K562 (cell line): ENCODE data around the gene HSPE1. TPM values are rescaled to one million over a fixed set of nuclear protein-coding genes. Genes with fewer than 3 reads are reported as not detected.

ENCODE experiments used
- BACH1 ChIP-seq: fragments of 200-800 bp; sonication (Bioruptor generic); IDR thresholded peaks from 2 replicates; pipeline ENCODE4 v1.6.1; 2016; ENCODE audit warnings: missing genetic modification characterization, missing compliant biosample characterization
- CSDE1 ChIP-seq, 2 experiments: fragments of 450-650 bp; IDR thresholded peaks; 2 replicates each; pipeline ENCODE4 v1.6.1; 2016; ENCODE audit warnings: mild to moderate bottlenecking in 1 of 2
- GTF2F1 ChIP-seq: IDR thresholded peaks from 2 replicates; pipeline ENCODE4 v1.6.1; 2011; ENCODE audit warnings: low read depth, low read length, improper control_type of control experiment
- KDM2B ChIP-seq: fragments of 250-450 bp; sonication (Bioruptor Pico); IDR thresholded peaks from 2 replicates; pipeline ENCODE4 v1.8.0; 2021; ENCODE audit warnings: mild to moderate bottlenecking, moderate library complexity
- NR4A1 ChIP-seq, 2 experiments: fragments of 250-450 bp in 1 of 2; fragments of 450-650 bp in 1 of 2; sonication (Bioruptor Pico) in 1 of 2; IDR thresholded peaks; 2 replicates each; pipeline versions ENCODE4 v1.4.0 to v1.6.1; 2016 to 2020; ENCODE audit warnings: mild to moderate bottlenecking in 2 of 2, missing compliant biosample characterization in 1 of 2, missing genetic modification characterization in 1 of 2, moderate library complexity in 1 of 2
- PHF21A ChIP-seq: fragments of 450-650 bp; IDR thresholded peaks from 2 replicates; pipeline ENCODE4 v1.6.1; 2017; ENCODE audit warnings: low read depth, borderline replicate concordance
- RAD21 ChIP-seq, 2 experiments: fragments of 250-450 bp in 1 of 2; fragments of 450-650 bp in 1 of 2; sonication (Bioruptor Pico) in 1 of 2; formaldehyde crosslinking in 1 of 2; IDR thresholded peaks in 1 of 2; conservative IDR thresholded peaks in 1 of 2; 2 replicates each; pipeline versions ENCODE4 v1.4.0 to v1.8.0; 2020 to 2022; ENCODE audit warnings: mild to moderate bottlenecking in 2 of 2, moderate library complexity in 1 of 2
- SRF ChIP-seq, 2 experiments: fragments of 250-450, 450-650 bp in 1 of 2; sonication (Bioruptor Pico) in 1 of 2; sonication (generic) in 1 of 2; formaldehyde crosslinking; IDR thresholded peaks; 2 replicates each; pipeline versions ENCODE4 v1.5.0 to v1.5.1; 2020 to 2022; ENCODE audit warnings: mild to moderate bottlenecking in 1 of 2, missing genetic modification reagents in 1 of 2
- THRAP3 ChIP-seq: fragments of 450-650 bp; IDR thresholded peaks from 2 replicates; pipeline ENCODE4 v1.6.1; 2016; ENCODE audit warnings: mild to moderate bottlenecking, inconsistent platforms, borderline replicate concordance
- ZC3H11A ChIP-seq: IDR thresholded peaks from 2 replicates; pipeline ENCODE4 v1.6.1; 2012; ENCODE audit warnings: low read depth, low read length, improper control_type of control experiment
- ZNF174 ChIP-seq: fragments of 250-450 bp; sonication (Bioruptor Pico); IDR thresholded peaks from 2 replicates; pipeline ENCODE4 v1.4.0; 2020; ENCODE audit warnings: mild to moderate bottlenecking
- ZNF175 ChIP-seq: fragments of 200-800 bp; sonication (Bioruptor generic); IDR thresholded peaks from 2 replicates; pipeline ENCODE4 v1.6.1; 2016; ENCODE audit warnings: low read depth, mild to moderate bottlenecking, missing genetic modification characterization, missing compliant biosample characterization
- ZNF232 ChIP-seq: sonication (generic); formaldehyde crosslinking; IDR thresholded peaks from 2 replicates; pipeline ENCODE4 v1.8.0; 2022; ENCODE audit warnings: mild to moderate bottlenecking, missing genetic modification reagents
- ZNF507 ChIP-seq: conservative IDR thresholded peaks from 2 replicates; pipeline ENCODE4 v1.6.1; 2017; ENCODE audit warnings: missing genetic modification characterization, missing compliant biosample characterization
- polyA plus RNA-seq, 8 experiments: library from polyadenylated mRNA; depleted of rRNA in 4 of 8; stranded (reverse) in 5 of 8; unstranded in 3 of 8; fragments of >200 nt; fragmentation: Nextera tagmentation in 2 of 8; fragmentation: Illumina TruSeq in 1 of 8; extraction: Ambion mirVana in 2 of 8; extraction: Trizol in 1 of 8; gene quantifications; 2 replicates each; pipeline versions ENCODE4 v1.2.1 to v1.2.3, GENCODE V29; 2011 to 2014; ENCODE audit warnings: inconsistent platforms in 1 of 8, missing spikeins in 1 of 8
- total RNA-seq, 7 experiments: library from RNA; depleted of rRNA in 6 of 7; stranded (reverse); fragments of >200 nt in 6 of 7; fragmentation: Illumina TruSeq in 2 of 7; extraction: Trizol in 2 of 7; gene quantifications; 2 replicates each; pipeline versions ENCODE4 v1.2.1 to v1.2.3, GENCODE V29; 2011 to 2021; ENCODE audit warnings: low replicate concordance in 1 of 7
- TF ChIP-seq, protein P1 (sequence below): sonication (generic); formaldehyde crosslinking; IDR thresholded peaks from 2 replicates; pipeline ENCODE4 v1.8.0; 2022; ENCODE audit warnings: mild to moderate bottlenecking, missing genetic modification reagents
- TF ChIP-seq, protein P2 (sequence below): sonication (generic); formaldehyde crosslinking; IDR thresholded peaks from 2 replicates; pipeline ENCODE4 v1.8.0; 2022; ENCODE audit warnings: mild to moderate bottlenecking, missing genetic modification reagents, borderline replicate concordance
- TF ChIP-seq, protein P3 (sequence below), 2 experiments: fragments of 150-350 bp in 1 of 2; IDR thresholded peaks; 2 replicates each; pipeline ENCODE4 v1.6.1; 2012 to 2016; ENCODE audit warnings: low read depth in 2 of 2, low read length in 2 of 2, mild to moderate bottlenecking in 1 of 2, moderate library complexity in 1 of 2
- TF ChIP-seq, protein P4 (sequence below): fragments of 200-800 bp; sonication (Bioruptor generic); IDR thresholded peaks from 2 replicates; pipeline ENCODE4 v1.6.1; 2017; ENCODE audit warnings: missing genetic modification characterization, missing compliant biosample characterization

Gene HSPE1
- total and polyA plus RNA-seq, 9 of the 15 experiments (the other 6 are each of a cell fraction or from before 2014, with no cell fraction given), result 223 to 1,007 (median 612) TPM

DNA sequence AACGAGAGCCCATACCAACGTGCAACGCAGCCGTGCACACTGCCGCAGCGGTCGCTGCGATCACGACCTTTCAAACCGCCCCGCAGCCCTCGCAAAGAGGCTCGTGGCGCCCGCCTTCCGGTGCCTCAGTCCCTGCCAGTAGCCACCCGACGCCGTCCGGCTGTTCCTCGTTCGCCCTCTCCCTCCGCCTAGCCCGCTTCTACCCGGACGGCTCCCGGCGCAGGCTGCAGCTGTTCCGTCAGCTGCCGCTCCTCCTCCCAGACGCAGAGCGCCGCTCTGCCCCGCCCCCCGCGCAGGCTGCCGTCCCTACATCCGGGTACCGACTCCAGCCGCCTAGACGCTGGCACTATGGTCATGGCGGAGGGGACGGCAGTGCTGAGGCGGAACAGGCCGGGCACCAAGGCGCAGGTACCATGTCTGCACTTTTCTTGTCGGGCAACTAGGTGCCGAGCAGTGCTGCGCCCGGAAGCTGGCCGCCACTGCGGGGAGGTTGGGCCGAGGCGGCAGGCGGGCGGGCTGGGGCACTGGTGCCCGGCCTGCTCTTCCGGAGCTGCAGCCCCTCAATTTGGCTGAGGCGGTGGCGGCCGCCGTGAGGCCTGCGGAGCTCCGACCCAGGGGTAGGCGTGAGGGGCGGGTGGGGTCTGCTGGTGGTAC is 15.7 kb downstream of the HSPE1 start, which contains the start of gene MOB4 (continued):
- TF ChIP-seq ZNF175 (CRISPR knock-in tag), result no peak
- no peak for TF ChIP-seq THRAP3
- no peak for TF ChIP-seq CSDE1 (IDR thresholded peaks at IDR 0.05)
- TF ChIP-seq, protein P1, sequence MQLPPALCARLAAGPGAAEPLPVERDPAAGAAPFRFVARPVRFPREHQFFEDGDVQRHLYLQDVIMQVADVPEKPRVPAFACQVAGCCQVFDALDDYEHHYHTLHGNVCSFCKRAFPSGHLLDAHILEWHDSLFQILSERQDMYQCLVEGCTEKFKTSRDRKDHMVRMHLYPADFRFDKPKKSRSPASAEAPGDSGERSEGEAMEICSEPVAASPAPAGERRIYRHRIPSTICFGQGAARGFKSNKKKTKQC (CRISPR knock-in tag), result peak; percentile 68; the same call in 1 of the 2 replicates
- TF ChIP-seq, protein P2, sequence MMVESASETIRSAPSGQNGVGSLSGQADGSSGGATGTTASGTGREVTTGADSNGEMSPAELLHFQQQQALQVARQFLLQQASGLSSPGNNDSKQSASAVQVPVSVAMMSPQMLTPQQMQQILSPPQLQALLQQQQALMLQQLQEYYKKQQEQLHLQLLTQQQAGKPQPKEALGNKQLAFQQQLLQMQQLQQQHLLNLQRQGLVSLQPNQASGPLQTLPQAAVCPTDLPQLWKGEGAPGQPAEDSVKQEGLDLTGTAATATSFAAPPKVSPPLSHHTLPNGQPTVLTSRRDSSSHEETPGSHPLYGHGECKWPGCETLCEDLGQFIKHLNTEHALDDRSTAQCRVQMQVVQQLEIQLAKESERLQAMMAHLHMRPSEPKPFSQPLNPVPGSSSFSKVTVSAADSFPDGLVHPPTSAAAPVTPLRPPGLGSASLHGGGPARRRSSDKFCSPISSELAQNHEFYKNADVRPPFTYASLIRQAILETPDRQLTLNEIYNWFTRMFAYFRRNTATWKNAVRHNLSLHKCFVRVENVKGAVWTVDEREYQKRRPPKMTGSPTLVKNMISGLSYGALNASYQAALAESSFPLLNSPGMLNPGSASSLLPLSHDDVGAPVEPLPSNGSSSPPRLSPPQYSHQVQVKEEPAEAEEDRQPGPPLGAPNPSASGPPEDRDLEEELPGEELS (CRISPR knock-in tag), result 0 out of 2 replicates have a peak, but pooled peaks have one; percentile 47
- 0 out of 4 replicates have a peak, but pooled peaks of 1 of the 2 experiments have one; percentile 20 for TF ChIP-seq SRF (CRISPR knock-in tag; IDR thresholded peaks at IDR 0.05)
- TF ChIP-seq PHF21A, result no peak; the same call in 1 of the 2 replicates
- no peak for TF ChIP-seq GTF2F1
- 0 out of 4 replicates have a peak, but pooled peaks of 1 of the 2 experiments have one; percentile 10 for TF ChIP-seq RAD21 (CRISPR knock-in tag; conservative IDR thresholded peaks at IDR 0.05 in 1 of 2, IDR thresholded peaks at IDR 0.05 in 1 of 2)
- TF ChIP-seq, protein P3, sequence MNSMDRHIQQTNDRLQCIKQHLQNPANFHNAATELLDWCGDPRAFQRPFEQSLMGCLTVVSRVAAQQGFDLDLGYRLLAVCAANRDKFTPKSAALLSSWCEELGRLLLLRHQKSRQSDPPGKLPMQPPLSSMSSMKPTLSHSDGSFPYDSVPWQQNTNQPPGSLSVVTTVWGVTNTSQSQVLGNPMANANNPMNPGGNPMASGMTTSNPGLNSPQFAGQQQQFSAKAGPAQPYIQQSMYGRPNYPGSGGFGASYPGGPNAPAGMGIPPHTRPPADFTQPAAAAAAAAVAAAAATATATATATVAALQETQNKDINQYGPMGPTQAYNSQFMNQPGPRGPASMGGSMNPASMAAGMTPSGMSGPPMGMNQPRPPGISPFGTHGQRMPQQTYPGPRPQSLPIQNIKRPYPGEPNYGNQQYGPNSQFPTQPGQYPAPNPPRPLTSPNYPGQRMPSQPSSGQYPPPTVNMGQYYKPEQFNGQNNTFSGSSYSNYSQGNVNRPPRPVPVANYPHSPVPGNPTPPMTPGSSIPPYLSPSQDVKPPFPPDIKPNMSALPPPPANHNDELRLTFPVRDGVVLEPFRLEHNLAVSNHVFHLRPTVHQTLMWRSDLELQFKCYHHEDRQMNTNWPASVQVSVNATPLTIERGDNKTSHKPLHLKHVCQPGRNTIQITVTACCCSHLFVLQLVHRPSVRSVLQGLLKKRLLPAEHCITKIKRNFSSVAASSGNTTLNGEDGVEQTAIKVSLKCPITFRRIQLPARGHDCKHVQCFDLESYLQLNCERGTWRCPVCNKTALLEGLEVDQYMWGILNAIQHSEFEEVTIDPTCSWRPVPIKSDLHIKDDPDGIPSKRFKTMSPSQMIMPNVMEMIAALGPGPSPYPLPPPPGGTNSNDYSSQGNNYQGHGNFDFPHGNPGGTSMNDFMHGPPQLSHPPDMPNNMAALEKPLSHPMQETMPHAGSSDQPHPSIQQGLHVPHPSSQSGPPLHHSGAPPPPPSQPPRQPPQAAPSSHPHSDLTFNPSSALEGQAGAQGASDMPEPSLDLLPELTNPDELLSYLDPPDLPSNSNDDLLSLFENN (IDR thresholded peaks at IDR 0.05; ENCODE audit: low read depth in 2 of 2, low read length in 2 of 2), result peak in 1 of 2 experiments; percentile 64; a peak in 2 of 4 replicates
- no peak for TF ChIP-seq ZNF507 (tag)
- TF ChIP-seq ZNF232, result no peak
- no peak for TF ChIP-seq ZC3H11A
- TF ChIP-seq NR4A1 (CRISPR knock-in tag; IDR thresholded peaks at IDR 0.05), result no peak
- TF ChIP-seq NR4A1 (tag; IDR thresholded peaks at IDR 0.05), result 0 out of 2 replicates have a peak, but pooled peaks have one; percentile 55
- TF ChIP-seq ZNF174, result no peak
- no peak for TF ChIP-seq BACH1
- TF ChIP-seq, protein P4, sequence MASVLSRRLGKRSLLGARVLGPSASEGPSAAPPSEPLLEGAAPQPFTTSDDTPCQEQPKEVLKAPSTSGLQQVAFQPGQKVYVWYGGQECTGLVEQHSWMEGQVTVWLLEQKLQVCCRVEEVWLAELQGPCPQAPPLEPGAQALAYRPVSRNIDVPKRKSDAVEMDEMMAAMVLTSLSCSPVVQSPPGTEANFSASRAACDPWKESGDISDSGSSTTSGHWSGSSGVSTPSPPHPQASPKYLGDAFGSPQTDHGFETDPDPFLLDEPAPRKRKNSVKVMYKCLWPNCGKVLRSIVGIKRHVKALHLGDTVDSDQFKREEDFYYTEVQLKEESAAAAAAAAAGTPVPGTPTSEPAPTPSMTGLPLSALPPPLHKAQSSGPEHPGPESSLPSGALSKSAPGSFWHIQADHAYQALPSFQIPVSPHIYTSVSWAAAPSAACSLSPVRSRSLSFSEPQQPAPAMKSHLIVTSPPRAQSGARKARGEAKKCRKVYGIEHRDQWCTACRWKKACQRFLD (CRISPR knock-in tag), result peak; percentile 91
- no peak for TF ChIP-seq KDM2B
